GM19023 (cell line): Measurements from ENCODE around the gene SIRT2.
"Not testable (repeated sequence)": the region's sequence is repeated elsewhere in the genome, so short reads cannot be mapped to it uniquely, and the experiment has no call there.

Experiments used
- ATAC-seq: cut with Tn5 transposase; IDR thresholded peaks from one replicate; pipeline ENCODE4 v1.9.1; 2021; ENCODE audit warnings: mild to moderate bottlenecking, moderate library complexity; ENCODE audit not compliant: unreplicated experiment

Gene SIRT2

GRCh38 chr19:38899447-38900201, at the start of gene SIRT2, which contains the start of gene NFKBIB:
TSS of gene SIRT2 (minus strand) at chr19:38899618. CDS start at chr19:38899521, 97 bp downstream.
TSS of gene NFKBIB (plus strand) at chr19:38899969. CDS start at chr19:38900033, 64 bp downstream.
- peak; percentile 85 for ATAC-seq

- ATAC-seq: no peak
Measured at GRCh38 chr19:38946229-38947010, 47.0 kb upstream of the SIRT2 start.

GRCh38 chr19:38945562-38946228, 46.3 kb upstream of the SIRT2 start:
- ATAC-seq: no peak

- no peak for ATAC-seq
Measured at GRCh38 chr19:38944981-38945506, 45.6 kb upstream of the SIRT2 start.

GRCh38 chr19:38942471-38943181, 43.2 kb upstream of the SIRT2 start:
- ATAC-seq: no peak

GRCh38 chr19:38941979-38942378, 42.6 kb upstream of the SIRT2 start:
- no peak for ATAC-seq

GRCh38 chr19:38941466-38941865, 42.0 kb upstream of the SIRT2 start:
- ATAC-seq: not testable (repeated sequence)

GRCh38 chr19:38939957-38940356, 40.5 kb upstream of the SIRT2 start:
- no peak for ATAC-seq

- ATAC-seq: no peak
Measured at GRCh38 chr19:38933544-38933943, 34.1 kb upstream of the SIRT2 start.

GRCh38 chr19:38932425-38933179, 33.2 kb upstream of the SIRT2 start:
- ATAC-seq: no peak

- no peak for ATAC-seq
Measured at GRCh38 chr19:38931521-38931793, 32.0 kb upstream of the SIRT2 start.

GRCh38 chr19:38930776-38931520, 31.5 kb upstream of the SIRT2 start, which contains the start of gene MRPS12:
TSS of gene MRPS12 (plus strand) at chr19:38930944. CDS start at chr19:38931295, 351 bp downstream.
- peak; percentile 92 for ATAC-seq

GRCh38 chr19:38929929-38930775, 30.7 kb upstream of the SIRT2 start, which contains the start of gene SARS2:
TSS of gene SARS2 (minus strand) at chr19:38930763. CDS start at chr19:38930736, 27 bp downstream.
- peak; percentile 69 for ATAC-seq

GRCh38 chr19:38928391-38929001, 29.1 kb upstream of the SIRT2 start:
- ATAC-seq: no peak

- no peak for ATAC-seq
Measured at GRCh38 chr19:38924388-38924787, 25.0 kb upstream of the SIRT2 start.

- no peak for ATAC-seq
Measured at GRCh38 chr19:38922482-38922881, 23.1 kb upstream of the SIRT2 start.

GRCh38 chr19:38921420-38922274, 22.2 kb upstream of the SIRT2 start:
- no peak for ATAC-seq
